A549 (cell line): Measurements from ENCODE around the gene ZFHX2.

ENCODE experiments used
- EP300 ChIP-seq, 2 experiments: fragments of >200 bp; sonication (Bioruptor Twin); formaldehyde crosslinking; IDR thresholded peaks; 2 replicates in 1 of 2; 3 replicates in 1 of 2; pipeline ENCODE4 v1.6.1; 2016 to 2017
- POLR2AphosphoS2 ChIP-seq: conservative IDR thresholded peaks from 2 replicates; pipeline ENCODE4 v1.6.1; 2012; ENCODE audit warnings: low read length, improper control_type of control experiment, inconsistent platforms
- SMC3 ChIP-seq: fragments of >200 bp; sonication (Bioruptor Twin); formaldehyde crosslinking; IDR thresholded peaks from 3 replicates; pipeline ENCODE4 v1.6.1; 2018; ENCODE audit warnings: inconsistent platforms
- TF ChIP-seq, protein P1 (sequence below): fragments of >200 bp; sonication (Bioruptor Twin); formaldehyde crosslinking; IDR thresholded peaks from 3 replicates; pipeline ENCODE4 v1.5.1; 2016
- TF ChIP-seq, protein P2 (sequence below): IDR thresholded peaks from 2 replicates; pipeline ENCODE4 v1.6.1; 2012
- TF ChIP-seq, protein P3 (sequence below): fragments of 250-450 bp; sonication (Bioruptor Pico); IDR thresholded peaks from 2 replicates; pipeline ENCODE4 v1.5.0; 2021; ENCODE audit warnings: mild to moderate bottlenecking, moderate library complexity, borderline replicate concordance

DNA sequence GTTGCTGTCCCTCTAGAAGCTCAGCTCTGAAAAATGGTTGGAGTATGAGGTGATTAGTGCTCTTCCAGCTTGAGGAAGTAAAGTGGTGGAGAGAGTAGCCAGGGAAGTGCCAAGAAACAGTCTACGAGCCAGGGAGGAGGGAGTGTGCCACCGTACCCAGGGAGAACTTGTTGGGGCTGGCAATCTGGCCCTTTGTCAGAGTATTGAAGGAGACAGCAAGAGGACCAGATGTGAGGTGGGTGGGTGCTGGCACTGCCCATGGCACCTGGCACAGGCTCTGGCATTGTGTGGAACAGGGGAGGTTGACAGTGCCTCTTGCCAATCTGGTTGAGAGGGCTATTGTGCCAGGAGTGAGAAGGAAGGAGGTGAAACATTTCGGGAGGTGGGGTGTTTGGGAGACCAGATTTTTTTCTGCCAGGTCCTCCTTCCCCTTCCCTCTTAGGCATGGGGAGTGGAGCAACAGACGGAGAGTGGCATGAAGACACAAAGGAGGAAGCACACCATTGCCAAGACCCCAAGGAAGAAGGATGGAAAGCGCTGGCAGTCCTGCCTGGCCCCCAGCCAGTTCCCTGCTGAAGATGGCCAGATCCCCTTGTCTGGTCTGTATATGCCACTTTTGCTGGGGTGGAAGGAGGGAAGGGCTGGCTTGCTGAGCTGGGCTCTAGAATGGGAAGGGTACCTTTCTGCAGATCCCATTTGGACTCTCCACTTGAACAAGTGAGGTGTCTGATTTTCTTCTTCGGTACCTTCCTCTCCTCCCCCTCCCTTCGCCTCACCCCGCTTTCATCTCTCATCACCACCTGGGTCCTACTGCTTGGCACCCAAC, 37.5 kb downstream of the ZFHX2 start:
- TF ChIP-seq, protein P1, sequence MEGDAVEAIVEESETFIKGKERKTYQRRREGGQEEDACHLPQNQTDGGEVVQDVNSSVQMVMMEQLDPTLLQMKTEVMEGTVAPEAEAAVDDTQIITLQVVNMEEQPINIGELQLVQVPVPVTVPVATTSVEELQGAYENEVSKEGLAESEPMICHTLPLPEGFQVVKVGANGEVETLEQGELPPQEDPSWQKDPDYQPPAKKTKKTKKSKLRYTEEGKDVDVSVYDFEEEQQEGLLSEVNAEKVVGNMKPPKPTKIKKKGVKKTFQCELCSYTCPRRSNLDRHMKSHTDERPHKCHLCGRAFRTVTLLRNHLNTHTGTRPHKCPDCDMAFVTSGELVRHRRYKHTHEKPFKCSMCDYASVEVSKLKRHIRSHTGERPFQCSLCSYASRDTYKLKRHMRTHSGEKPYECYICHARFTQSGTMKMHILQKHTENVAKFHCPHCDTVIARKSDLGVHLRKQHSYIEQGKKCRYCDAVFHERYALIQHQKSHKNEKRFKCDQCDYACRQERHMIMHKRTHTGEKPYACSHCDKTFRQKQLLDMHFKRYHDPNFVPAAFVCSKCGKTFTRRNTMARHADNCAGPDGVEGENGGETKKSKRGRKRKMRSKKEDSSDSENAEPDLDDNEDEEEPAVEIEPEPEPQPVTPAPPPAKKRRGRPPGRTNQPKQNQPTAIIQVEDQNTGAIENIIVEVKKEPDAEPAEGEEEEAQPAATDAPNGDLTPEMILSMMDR: no peak
- TF ChIP-seq, protein P2, sequence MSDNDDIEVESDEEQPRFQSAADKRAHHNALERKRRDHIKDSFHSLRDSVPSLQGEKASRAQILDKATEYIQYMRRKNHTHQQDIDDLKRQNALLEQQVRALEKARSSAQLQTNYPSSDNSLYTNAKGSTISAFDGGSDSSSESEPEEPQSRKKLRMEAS: no peak
- TF ChIP-seq EP300 (IDR thresholded peaks at IDR 0.05) (no peak), SMC3 (no peak), POLR2AphosphoS2 (no peak)
- TF ChIP-seq, protein P3, sequence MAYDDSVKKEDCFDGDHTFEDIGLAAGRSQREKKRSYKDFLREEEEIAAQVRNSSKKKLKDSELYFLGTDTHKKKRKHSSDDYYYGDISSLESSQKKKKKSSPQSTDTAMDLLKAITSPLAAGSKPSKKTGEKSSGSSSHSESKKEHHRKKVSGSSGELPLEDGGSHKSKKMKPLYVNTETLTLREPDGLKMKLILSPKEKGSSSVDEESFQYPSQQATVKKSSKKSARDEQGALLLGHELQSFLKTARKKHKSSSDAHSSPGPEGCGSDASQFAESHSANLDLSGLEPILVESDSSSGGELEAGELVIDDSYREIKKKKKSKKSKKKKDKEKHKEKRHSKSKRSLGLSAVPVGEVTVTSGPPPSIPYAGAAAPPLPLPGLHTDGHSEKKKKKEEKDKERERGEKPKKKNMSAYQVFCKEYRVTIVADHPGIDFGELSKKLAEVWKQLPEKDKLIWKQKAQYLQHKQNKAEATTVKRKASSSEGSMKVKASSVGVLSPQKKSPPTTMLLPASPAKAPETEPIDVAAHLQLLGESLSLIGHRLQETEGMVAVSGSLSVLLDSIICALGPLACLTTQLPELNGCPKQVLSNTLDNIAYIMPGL (CRISPR knock-in tag): no peak
